Dedifferentiated amniotic fluid mesenchymal stem cell (primary cell): ENCODE measurements around the gene ACP6.
"Not testable (repeated sequence)": the region's sequence is repeated elsewhere in the genome, so short reads cannot be mapped to it uniquely, and the experiment has no call there.

Experiments used
- DNase-seq: peaks from one replicate; pipeline ENCODE4 v3.0.0-alpha.2; 2016; ENCODE audit errors: extremely low spot score

The ACP6 gene

GRCh38 chr1:147620543-147620942 is 49.8 kb downstream of the ACP6 start:
- DNase-seq = no peak

GRCh38 chr1:147619741-147620140 is 50.6 kb downstream of the ACP6 start:
- no peak for DNase-seq

GRCh38 chr1:147618771-147619170 is 51.6 kb downstream of the ACP6 start:
- DNase-seq = no peak

- no peak for DNase-seq
Measured at GRCh38 chr1:147618077-147618569, 52.2 kb downstream of the ACP6 start.

GRCh38 chr1:147614966-147615365 is 55.4 kb downstream of the ACP6 start:
- DNase-seq = not testable (repeated sequence)

GRCh38 chr1:147613506-147613905 is 56.8 kb downstream of the ACP6 start:
- DNase-seq = no peak

GRCh38 chr1:147612366-147612765 is 58.0 kb downstream of the ACP6 start:
- no peak for DNase-seq

- no peak for DNase-seq
Measured at GRCh38 chr1:147611586-147611985, 58.7 kb downstream of the ACP6 start.

GRCh38 chr1:147611021-147611426 is 59.3 kb downstream of the ACP6 start:
- DNase-seq = no peak

GRCh38 chr1:147609358-147609757 is 61.0 kb downstream of the ACP6 start:
- no peak for DNase-seq

- DNase-seq = no peak
Measured at GRCh38 chr1:147608596-147608995, 61.7 kb downstream of the ACP6 start.

GRCh38 chr1:147605591-147605990 is 64.7 kb downstream of the ACP6 start:
- peak; percentile 55 for DNase-seq

- no peak for DNase-seq
Measured at GRCh38 chr1:147603986-147604385, 66.3 kb downstream of the ACP6 start.

- DNase-seq = no peak
Measured at GRCh38 chr1:147600119-147601111, 69.9 kb downstream of the ACP6 start.

GRCh38 chr1:147599362-147600118 is 70.8 kb downstream of the ACP6 start:
- DNase-seq = peak; percentile 89

GRCh38 chr1:147598621-147599361 is 71.5 kb downstream of the ACP6 start:
- no peak for DNase-seq

- DNase-seq = no peak
Measured at GRCh38 chr1:147597010-147597409, 73.3 kb downstream of the ACP6 start.
